NCI-H345 treated with DMSO at 0.1 percent for 48 hours (cell line): ENCODE measurements around the gene SCN5A.

Experiments
- DNase-seq: peaks from one replicate; lab custom pipeline; 2025; ENCODE audit not compliant: unreplicated experiment; lab: John Stamatoyannopoulos, UW

The SCN5A gene

GRCh38 chr3:38648024-38648658 is 1.3 kb downstream of the SCN5A start:
- no peak for DNase-seq

- no peak for DNase-seq
These were observed 2.1 kb downstream of the SCN5A start for GRCh38 chr3:38647217-38647970.

GRCh38 chr3:38646630-38647029 is 2.9 kb downstream of the SCN5A start:
- no peak for DNase-seq

GRCh38 chr3:38646062-38646461 is 3.4 kb downstream of the SCN5A start:
- no peak for DNase-seq

GRCh38 chr3:38645601-38646000 is 3.9 kb downstream of the SCN5A start:
- DNase-seq: no peak

GRCh38 chr3:38645076-38645475 is 4.4 kb downstream of the SCN5A start:
- DNase-seq: no peak

GRCh38 chr3:38644662-38645053 is 4.8 kb downstream of the SCN5A start:
- DNase-seq: no peak

GRCh38 chr3:38644016-38644661 is 5.3 kb downstream of the SCN5A start:
- no peak for DNase-seq

- DNase-seq: no peak
These were observed 5.9 kb downstream of the SCN5A start for GRCh38 chr3:38643592-38643991.

- no peak for DNase-seq
These were observed 6.4 kb downstream of the SCN5A start for GRCh38 chr3:38643090-38643489.

- no peak for DNase-seq
These were observed 7.9 kb downstream of the SCN5A start for GRCh38 chr3:38641461-38642110.

- peak; percentile 21 for DNase-seq
These were observed 8.6 kb downstream of the SCN5A start for GRCh38 chr3:38640661-38641452.

- no peak for DNase-seq
These were observed 11.1 kb downstream of the SCN5A start for GRCh38 chr3:38638354-38638753.

GRCh38 chr3:38637906-38638305 is 11.6 kb downstream of the SCN5A start:
- DNase-seq: no peak

GRCh38 chr3:38636881-38637280 is 12.6 kb downstream of the SCN5A start:
- no peak for DNase-seq

GRCh38 chr3:38636464-38636863 is 13.0 kb downstream of the SCN5A start:
- DNase-seq: no peak

GRCh38 chr3:38634111-38634510 is 15.4 kb downstream of the SCN5A start:
- no peak for DNase-seq

- no peak for DNase-seq
These were observed 16.5 kb downstream of the SCN5A start for GRCh38 chr3:38632989-38633388.

- DNase-seq: no peak
These were observed 18.9 kb downstream of the SCN5A start for GRCh38 chr3:38630606-38631005.

GRCh38 chr3:38630070-38630469 is 19.4 kb downstream of the SCN5A start:
- no peak for DNase-seq

- no peak for DNase-seq
These were observed 20.7 kb downstream of the SCN5A start for GRCh38 chr3:38628835-38629234.
